Right kidney (tissue), 1 donor: ENCODE measurements around the gene LMNA.
"Not testable (repeated sequence)": the region's sequence is repeated elsewhere in the genome, so short reads cannot be mapped to it uniquely, and the experiment has no call there.

Experiments used
- DNase-seq: peaks from one replicate; pipeline ENCODE4 v3.0.0-alpha.2; 2016

LMNA gene

DNA sequence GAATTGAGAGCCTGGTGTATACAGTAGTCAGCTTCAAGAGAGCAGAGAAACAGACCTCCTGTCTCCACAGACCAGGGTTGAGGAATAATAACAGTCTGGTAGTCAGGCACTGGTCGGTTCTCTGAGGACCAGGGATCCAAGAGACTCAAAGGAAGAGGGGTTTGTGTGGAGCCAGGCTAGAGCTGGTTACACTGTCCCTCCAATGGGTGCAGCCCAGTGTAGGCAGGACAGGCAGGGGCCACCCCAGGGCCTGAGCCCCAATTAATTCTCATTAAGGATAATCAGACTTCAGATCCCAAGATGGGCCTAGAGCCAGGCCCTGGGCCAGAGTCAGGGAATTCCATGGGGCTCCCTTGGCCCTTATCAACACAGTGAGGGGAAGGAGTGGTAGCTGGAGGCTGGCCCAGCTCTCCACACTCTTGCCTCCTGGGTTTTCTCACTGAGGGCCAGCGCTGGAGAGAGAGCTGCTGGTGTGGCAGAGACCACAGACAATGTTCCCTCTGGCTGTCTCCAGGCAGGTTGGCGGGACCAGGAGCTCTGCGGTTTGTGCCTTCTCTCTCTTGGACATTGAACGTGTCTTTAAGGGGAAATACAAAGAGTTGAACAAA, 48.0 kb downstream of the LMNA start:
- DNase-seq: no peak

GRCh38 chr1:156163712-156164111, 49.2 kb downstream of the LMNA start:
- no peak for DNase-seq

GRCh38 chr1:156164125-156164831, 49.8 kb downstream of the LMNA start:
- no peak for DNase-seq

- DNase-seq: no peak
These were observed 50.6 kb downstream of the LMNA start for GRCh38 chr1:156165083-156165482.

DNA sequence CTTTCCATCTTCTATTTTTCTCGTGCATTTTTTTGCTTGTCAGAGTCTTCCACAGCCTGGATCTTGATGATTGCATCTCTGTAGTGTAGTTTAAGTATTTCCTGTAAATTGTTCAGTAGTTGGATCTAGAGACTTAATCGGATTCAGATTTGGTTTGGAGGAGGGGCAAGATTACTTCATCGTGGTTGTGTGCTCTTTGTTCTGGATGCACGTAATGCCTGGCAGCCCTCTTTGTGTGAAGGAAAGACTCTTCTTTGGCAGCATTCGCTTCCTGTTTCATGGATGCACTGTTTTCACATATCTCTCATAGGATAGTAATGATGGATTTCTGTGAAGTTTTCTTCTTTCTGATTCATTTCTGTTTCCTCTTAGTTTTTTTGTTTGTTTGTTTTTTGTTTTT, 53.0 kb downstream of the LMNA start:
- DNase-seq: no peak

DNA sequence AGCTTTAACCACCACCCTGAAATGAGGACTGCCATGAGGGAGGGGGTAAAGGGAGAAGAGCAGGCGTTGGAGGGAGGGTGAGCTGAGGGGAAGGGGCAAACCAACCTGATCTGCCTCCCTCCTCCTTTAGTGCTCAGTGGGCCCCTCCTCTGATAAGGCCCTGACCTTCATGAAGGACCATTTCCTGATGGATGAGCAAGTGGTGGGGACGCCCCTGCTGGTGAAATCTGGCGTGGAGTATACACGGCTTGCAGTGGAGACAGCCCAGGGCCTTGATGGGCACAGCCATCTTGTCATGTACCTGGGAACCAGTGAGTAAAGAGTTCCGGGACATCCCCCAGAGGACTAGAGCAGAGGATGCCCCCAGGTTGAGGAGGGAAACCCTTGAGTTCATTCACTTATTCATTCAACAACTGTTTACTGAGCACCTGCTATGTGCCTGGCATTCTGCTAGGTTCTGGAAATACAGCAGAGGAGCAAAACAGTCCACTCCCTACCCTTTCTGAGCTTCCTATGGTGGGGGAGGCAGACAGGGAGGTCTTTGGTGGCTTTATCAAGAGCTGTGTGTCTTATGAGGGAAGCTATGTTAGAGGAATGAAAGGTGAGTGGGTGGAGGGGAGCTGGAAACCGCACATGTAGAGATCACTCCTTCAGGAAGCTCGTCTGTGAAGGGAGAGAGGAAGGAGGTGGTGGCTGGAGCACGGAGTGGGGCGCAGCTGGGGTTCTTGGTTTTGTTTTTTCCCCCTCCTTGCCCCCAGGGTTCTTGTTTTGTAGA, 58.4 kb downstream of the LMNA start:
- DNase-seq: no peak

- no peak for DNase-seq
These were observed 62.2 kb downstream of the LMNA start for GRCh38 chr1:156176610-156177210.

DNA sequence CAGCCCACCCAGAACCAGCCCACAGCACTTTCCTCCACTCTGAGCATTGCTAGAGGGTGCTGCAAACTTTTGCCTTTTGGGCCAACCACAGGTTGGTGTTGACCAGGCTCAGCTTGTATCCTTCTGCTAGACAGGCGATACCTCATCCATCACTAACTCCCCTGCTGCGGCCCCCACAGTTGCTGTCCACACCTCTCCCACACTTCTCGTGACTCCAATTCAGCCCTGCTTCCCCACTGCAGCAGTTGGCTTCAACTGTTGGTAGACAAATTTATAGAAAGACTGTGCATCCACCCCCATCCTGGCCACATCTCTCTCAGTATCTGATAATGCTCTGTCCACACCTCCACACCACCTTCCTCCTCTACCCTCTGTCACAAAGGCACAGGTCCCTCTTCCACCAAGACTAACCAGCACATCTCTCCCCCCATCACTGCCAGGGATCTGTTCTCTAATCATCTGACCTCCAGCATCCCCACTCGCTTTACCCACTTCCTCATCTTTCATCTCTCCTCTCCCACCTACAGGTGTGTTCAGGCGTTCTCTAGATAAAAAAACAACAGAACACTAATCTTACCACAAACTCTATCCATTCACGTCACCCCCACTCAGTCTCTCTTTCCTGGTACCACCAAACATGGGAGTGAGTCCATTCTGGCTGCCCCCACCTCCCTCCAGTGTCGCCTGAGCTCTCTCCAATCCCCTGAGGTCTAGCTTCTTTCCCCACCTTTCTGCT, 63.6 kb downstream of the LMNA start:
- no peak for DNase-seq

GRCh38 chr1:156180471-156180870, 66.0 kb downstream of the LMNA start:
- no peak for DNase-seq

- not testable (repeated sequence) for DNase-seq
These were observed 66.9 kb downstream of the LMNA start for GRCh38 chr1:156181391-156181924.

- not testable (repeated sequence) for DNase-seq
These were observed 67.7 kb downstream of the LMNA start for GRCh38 chr1:156182010-156182779.

DNA sequence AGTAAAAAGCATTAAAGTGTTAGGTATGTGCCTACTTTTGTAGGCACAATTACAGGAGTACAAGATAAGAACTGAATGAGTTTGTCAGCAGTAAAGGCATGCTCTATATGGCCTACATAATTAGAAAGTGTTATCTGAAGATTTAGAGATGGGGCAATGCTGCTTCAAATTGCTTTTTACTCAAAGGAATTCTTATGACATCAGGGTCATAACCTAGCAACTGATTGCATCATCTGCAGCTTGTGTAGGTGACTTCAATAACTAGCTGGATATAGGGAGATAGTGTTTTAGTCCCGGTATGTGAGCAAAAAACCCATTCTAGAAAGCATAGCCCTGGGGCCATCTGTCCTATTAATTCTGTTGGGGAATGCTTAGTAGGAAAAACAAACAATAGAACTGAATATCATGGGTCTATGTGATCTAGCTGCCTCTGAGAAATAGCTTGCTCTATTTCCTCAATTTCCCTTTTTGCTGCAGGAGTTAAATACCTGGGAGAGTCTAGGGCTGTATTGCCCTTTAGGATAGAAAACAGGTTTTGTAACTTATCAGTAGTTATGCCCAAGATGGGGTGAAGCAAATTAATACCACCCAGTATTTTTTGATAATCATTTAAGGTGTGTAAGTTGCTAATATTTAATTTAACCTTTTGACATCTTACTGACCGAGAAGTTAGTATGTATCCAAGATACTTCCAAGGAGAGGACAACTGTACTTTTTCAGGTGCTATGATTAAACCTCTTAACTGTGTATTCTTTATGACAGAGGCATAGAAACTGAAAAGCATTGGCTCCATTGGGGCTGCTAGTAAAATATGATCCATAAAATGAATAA, 72.1 kb downstream of the LMNA start:
- not testable (repeated sequence) for DNase-seq
